ENCODE data around the gene VGF.

VGF gene

DNA sequence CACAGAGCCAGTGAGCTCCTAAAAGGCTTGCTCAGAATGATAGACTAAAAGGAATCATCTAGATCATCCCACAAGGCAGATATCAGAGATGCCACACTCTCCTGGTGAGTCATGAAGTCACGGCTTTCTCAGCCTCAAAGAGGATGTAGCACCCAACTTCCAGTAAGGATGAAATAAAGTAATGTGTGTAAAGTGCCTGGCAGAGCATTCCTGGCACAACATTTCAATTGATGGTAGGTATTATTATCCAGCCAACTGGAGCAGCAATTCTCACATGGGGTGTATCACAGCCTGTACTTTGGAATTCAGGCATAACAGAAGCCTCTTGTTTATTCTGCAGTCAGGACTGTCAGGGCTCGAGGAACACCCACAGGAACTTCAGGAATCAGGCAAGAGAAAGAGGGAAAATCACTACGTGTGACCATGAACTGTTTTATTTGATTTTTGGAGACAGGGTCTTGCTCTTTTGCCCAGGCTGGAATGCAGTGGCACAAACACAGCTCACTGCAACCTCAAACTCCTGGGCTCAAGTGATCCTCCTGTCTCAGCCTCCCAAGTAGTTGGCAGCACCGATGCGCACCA, 20.0 kb upstream of the VGF start:
- DNase-seq, result no peak

DNA sequence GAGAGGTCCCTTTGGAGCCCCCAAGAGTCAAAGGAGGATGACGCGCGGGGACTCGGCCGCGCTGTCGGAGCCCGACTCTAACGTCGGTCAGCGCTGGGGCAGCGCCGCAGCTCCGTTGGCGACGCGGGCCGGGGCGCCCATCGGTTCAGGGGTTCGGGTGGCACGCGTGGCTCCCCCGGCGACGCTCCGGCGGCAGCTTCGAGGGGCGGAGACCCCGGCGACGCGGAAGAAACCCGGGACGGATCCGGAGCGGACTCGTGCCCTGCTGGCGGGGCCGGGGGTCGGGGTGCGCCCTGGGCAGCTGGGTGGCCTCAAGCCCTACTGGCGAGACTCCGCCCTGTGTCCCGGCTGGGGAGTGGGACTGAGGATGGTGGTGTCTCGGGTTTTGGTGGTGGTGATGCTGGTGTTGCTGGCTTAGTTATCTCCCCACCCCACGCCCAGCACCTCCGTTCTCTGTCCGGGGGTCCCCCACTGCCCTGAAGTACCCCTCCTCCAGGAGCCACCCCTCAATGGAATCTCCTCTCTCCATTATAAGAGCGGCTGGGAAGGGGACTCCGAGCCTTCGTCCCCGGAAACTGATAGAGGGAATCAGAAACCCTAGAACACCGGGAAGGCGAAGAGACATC, 14.9 kb upstream of the VGF start, which contains the start of gene NAT16:
NAT16 (minus strand) TSS at position 164 of the 626 bp plus-strand sequence. CDS start 5,486 bp downstream, outside the sequence.
- DNase-seq, result no peak

DNA sequence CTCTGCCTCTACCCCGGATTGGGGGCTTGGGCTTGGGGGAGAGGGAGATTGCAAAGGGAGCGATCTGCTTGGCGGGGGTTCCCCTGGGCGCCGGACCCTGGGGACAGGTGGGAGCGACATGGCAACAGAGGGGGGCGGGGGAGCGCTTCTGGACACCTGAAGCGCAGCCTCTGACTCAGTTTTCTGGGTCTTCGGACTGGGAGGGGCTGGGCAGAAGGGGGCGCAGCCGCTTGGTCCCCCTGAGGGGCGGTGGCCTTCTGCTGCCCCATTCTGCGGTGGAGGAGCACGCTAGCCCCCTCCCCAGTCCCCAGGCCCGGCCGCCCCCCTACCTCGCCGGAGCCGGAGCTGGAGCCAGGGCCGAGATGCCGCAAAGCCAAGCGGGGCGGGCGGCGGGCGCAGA, 14.3 kb upstream of the VGF start:
- DNase-seq, result no peak

DNA sequence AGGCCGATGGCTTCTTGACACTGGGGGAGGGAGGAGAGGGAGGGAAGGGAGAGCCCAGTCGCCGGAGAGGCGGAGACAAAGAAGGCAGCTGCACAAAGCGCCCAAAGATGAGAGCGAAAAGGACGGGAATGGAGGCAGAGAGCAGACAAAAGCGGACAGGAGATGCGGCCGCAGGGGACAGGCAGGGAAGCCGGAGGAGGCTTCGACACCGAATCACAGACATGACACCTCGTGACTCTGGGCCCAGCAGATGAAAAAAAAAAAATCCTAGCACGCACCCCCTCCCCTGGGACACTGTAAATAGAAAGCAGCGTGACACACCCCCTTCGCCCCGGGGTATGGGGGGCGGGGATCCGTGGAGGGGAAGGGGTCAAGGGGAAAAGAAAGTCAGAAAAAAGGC, 13.7 kb upstream of the VGF start:
- DNase-seq, result no peak

DNA sequence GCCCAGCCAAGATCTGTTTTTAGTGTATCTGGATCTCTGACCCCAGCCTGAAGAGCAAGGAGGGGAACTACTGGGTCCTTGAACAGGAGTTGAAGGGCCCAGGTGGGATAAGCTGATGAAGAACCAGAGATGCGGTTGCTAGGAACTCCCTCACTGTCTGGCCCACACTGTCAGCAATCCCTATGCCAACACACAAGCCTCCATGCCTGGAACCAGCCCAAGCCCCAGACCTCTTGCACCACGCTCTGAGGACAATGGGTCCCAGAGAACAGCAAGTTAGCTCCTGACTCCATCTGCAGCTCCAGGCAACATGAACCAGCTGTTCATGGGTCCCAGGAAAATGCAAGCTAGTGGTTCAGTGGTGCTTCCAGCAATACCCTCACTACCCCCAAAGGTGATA, 12.3 kb upstream of the VGF start:
- DNase-seq, result no peak

DNA sequence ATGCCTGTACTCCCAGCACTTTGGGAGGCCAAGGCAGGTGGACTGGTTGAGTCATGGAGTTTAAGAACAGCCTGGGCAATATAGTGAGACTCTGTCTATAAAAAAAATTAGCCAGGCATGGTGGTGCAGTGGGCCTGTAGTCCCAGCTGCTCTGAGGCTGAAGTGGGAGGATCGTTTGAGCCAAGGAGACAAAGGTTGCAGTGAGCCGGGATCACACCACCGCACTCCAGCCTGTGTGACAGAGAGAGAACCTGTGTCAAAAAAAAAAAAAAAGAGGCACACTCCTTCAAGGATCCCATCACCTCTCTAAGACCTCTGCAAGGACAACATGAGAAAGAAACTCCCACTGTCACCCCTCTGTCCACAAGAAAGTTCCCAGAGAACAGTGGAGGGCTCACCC, 10.3 kb upstream of the VGF start:
- no peak for DNase-seq

DNA sequence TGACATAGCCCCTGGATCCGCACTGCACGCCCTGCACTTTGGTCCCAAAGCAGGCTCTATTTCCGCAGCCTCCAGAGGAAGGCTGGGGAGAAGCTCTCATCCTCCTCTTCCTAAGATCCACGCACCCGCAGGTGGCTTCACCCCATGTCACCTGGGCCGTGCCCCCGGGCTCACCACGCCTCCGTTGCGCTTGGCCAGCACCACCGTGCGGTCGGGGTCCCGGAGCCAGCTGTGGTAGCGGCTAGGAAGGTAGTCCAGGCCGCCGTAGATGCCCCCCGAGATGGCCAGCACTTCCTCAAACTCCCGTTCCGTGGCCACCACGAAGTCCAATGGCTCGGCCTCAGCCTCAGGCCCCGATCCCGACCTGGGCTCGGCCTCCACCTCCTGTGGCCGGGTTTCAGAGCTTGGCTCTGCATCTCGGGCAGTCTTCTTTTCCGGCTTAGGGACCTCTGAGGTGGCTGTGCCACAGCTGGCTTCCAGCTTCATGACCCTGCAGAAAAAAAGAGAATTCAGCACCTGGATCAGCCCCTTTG, 9.0 kb upstream of the VGF start:
- no peak for DNase-seq

DNA sequence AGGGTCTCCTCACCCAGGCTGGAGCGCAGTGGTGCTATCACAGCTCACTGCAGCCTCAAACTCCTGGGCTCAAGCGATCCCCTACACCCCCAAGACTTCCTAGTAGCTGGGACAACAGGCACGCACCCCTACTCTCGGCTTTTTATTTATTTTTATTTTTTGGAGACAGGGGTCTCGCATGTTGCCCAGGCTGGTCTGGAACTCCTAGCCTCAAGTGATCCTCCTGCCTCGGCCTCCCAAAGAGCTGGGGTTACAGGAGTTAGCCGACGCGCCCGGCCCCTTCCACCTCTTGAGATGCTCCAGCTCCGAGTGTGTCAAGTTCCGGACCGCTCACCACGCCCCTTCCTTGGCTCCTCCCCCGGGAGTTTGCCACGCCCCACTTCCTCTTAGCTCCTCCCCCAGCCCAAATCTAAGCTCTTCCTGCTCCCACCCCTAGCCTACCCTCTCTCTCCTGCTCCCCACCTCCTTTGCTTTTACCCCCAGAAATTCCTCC, 8.4 kb upstream of the VGF start:
- DNase-seq, result no peak

DNA sequence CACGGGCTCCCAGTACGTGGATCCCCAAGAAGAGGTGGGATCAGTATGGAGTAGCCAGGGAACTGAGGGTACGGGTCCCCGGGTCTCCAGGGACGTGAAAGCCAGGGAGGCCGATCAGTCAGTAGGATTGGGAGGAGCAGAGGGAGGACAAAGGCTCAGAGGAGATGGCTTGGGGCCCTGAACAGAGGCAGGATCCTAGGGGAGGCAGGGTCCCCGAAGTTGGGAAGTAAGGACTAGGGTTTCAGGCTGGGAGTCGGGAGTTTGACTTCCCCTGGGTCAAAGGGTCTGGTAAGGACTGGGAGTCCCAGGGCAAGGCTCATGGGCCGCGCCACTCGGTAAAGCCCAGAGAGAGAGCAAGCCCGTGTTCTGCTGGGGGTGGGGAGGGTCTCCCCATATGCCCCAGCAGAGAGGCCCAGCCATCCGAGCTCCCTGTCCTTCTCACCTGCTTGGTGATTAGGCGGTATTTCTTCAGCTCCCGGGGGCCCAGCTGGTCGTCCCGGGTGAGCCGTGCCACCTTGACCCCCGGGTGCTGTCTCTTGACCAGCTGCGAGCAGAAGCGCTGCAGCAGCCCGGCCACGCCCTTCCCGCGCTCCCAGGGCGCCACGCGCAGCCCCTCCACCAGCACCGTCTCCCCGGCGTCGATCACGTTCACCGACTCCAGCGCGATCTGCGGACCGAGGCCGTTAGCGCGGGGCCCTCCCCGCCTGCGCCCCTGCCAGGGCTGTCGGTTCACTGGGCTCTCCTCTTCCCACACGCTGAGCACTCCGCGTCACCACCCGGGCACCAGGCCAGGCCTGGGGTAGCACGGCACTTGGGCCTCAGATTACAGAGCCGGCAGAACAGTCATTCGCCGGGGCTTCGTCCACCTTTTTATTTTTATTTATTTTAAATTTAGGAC, 7.7 kb upstream of the VGF start:
- DNase-seq, result no peak

DNA sequence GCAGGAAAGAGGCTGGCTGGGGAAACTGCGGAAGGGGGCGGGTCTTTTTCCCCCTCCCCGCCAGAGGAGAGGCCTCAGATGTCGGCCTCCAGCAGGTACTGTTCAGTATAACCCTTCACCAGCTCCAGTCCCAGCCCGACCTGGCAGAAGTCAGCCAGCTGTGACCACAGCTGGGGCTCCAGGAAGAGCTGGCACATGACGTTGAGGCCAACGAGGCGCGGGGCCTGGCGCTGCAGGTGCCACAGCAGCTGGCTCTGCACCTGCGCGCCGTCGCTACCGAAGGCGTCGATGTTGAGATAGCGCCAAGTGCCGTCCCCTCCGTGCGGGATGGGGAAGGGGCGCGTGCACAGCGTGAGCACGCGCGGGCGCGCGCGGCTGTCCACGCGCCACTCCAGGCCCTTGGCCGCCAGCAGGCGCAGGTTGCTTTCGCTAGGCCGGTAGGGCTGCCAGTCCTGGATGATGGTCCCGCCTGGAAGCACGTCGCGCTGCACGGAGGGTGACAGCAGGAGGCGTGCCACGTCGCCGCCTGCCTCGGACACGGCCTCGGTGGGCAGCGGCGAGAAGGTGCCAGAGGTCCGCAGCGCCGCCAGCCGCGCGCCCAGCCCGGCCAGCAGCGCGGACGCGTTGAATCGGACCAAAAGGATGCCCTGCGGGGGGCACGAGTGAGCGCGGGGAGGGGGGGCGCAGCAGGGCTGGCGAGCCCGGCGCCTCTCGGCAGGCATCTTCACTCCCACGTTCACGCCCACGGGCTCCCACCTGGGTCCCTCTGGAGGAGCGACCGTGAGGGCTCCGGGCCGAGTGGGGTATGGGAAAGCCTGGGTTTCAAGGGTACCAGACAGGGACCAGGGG, 6.9 kb upstream of the VGF start:
- DNase-seq, result no peak

DNA sequence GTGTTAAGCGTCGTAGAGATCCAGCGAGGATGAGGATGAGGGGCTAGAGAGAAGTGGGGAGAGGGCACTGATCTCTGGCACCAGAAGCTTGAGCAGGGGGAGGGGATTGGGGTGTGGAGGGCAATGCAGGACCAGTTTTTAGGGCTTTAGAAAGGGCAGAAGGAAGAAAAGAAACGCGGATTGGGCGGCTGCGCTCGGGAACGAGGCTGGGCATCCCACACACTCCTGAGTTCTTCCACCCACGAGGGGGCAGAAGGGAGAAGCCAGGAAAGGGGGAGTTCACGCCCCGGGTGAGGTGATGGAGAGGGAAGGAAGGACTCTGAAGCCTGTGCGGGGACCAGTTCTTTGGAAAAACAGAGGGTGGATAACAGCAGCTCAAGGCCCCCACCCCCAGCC, 6.1 kb upstream of the VGF start:
- DNase-seq, result no peak

DNA sequence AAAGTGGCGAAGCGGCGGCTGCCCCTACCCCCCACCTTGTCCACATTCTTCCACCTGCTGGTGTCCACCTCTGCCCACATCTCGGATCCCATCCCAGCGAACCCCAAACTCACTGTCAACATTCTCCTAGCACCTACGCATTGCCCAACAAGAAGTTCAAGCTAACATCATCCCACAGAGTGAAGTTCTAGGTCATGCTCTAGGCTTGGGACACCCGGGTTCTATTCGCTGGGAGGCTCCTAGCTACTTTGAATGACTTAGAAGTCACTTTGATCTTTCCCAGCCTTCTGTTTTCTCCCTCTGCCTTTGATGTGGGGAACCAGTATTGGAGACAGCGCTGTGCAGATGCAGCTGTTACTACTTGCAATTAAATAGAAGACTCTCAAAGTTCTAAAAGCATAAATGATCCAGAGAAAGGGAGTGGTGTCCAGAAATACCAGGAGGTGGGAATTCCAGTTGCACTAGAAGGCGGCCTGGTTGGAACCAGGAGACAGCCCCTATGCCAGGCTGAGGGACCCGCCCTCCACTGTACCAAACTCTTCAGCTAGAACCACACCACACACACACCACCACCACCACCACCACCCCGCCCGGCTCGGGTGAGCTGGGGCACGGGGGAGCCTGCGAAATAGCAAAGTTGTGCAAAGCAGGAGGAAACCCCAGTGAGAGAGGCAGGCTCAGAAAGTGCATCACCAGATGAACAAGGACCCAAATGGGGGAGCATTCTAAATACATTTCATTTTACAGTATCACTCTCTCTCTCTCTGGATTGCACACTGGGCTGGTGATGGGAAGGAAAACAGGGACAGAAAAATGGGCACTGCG, 5.5 kb upstream of the VGF start:
- DNase-seq, result no peak

DNA sequence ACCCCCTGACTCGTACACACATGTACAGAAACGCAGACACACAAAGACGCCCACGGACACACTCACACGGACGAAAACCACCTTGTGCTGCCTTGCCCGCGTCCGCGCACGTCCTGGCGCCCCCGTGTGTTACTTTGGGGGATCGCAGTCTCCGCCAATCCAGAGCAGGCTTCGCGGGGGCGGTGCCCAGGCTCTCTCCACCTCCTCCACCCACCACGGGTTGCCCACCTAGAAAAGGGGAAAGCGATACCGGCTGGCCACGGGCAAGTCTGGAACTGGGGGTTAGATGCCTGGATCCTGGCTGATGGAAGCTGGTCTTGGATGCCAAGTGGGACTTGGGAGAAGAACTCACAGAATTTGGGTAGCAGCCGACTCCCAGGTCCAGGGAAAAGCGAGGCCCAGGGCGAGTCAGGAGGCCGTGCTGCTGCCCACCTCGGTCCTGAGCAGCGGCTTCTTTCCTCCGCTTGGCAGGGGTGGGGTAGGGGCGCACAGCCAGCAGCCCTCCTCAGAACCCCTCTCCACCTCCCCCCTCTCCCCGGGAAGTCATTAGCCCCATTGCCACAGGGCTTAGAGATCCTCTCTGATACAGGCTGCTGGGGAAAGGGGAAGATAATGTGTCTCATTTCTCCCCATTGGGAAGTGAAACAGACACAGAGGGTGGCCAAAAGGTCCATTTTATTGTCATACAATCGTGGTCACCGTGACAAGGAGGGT, 4.6 kb upstream of the VGF start:
- DNase-seq, result no peak

DNA sequence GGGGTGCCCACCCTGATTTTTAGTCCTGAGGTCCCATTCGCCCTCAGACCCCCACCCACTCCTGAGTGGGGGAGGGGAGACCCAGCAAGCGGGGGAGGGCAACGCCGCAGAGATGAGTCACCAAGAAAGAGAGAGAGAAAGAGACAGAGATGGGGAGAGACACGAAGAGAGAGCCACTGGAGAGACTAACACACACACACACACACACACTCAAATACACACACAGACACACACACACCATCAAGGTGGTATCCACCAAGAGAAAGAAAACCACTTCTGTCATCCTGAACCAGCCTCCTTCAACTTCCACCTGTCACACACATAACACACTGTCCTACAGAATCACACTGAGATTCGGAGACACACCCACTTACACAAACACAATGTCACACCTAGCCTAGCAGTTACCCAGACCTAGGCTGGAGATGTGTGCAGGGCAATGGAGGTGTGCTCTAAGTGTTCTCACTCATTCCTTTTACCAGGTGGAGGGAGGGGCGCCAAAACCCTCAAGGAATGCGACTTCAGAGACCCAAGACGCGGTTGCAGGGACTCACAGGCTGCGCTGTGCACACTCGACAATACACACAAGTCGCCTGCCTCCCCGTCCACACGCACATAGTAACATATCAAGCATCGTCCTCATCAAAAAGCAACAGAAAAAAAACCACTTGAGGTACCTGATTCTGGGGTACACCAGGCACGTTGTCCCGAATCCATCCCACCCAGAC, 3.9 kb upstream of the VGF start:
- DNase-seq, result no peak

DNA sequence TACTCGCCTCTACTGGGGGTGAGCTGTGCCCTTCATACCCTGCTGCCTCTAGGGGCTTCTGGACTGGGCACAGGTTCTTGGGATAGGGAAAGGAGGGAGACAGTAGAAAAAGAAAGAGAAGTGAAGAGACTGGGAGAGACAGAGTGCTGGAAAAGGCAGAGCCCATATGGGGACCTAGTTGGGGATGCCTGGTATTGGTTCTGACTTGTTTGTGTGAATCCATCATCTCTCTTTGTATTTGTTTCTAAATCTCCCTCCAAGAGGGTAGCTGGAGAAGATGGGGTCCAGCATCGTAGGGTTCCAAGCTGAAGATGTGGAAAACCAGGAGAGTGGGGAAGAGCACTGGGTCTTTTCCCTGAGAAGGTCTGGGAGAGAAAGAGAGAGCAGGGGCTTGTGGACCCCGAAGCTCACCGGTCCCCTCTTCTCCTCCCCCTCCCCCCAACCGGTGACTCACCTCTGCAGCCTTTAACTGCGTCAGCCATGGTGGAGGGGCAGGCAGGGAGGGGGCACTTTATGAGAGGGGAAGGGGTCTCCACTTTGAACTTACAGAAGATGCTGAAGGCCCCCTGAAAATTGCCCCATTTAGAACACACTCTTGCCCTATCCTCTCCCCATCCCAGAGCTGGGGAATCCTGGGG, 3.2 kb upstream of the VGF start:
- DNase-seq, result no peak

DNA sequence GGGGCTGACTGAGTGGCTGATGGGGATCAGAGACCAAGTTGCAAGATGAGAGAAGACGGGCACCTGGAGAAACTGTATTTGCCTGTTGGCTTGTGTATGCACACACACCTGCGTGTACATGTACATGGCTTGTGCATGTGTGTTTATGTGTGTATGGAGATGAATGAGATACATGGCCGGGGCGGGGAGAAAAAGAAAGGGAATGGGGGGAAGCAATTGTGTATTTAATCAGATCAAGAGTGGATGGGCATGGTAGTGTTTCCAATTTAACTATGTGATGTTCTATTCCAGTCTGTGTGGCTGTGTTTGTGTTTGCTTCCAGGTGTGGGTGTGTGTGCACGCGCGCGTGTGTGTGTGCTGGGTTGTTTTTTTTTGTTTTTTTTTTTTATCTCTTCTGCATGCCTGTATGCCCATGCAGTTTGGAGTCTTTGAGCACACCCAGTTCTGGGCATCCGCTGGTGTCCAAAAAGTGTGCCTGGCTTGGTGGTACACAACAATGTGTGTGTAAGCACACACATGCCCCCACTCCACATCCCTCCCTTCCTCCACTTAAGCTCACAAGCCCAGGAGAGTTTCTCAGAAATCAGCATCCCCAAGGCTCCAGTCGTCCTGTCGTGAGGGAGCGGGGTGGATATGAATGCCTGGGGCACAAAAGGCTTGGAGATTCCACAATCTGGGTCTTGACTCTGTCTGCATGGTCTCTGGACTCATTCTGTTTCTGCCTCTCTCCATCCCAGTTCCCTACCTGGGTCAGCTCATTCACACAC, 2.5 kb upstream of the VGF start:
- DNase-seq, result no peak

DNA sequence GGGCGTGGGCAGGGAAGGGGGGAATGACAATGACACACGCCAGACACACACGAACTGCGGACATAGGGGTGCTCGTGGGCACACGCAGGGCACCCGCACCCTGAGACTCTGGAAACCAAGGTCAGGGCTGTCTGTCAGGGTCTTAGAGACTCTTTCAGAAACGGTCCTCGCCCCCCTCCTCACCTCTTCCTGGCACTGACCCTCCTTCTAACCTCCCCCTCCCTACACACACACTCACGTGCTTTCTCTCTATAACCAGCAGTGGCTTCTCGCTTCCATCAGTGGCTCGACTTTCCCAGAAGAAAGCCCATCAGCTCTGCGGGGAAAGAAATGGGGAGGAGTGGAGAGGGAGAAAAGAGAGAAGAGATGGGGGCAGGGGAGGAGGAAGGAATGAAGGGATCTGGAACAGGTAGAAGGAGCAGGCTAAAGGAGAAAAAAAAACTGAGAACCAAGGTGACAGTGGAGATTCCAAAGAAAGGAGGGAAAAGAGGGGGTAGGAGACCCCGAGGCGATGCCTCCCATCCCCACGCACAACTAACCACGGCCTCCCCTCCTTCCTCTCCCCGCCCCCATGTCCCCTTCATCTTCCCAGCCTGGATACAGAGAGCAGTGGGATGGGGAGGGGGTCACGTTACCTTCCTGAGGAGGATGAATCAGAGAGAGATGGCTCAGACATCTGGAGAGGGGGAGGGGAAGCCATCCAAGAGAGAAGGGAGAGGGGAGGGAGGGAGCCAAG, 1.7 kb upstream of the VGF start:
- DNase-seq, result peak; percentile 47

DNA sequence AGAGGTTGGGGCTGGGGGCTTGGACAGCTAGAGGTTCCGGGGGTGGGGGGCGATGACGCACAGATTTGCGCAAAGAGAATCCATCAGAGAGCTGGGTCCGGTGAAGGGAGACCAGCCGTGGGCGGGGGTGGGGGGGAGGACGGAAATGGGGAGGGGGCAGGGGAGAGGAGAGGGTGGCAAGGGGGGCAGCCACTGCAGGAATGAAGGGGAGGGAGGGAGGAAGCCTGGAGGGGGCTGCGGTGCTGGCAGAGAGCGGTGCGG, 1.2 kb upstream of the VGF start:
- DNase-seq, result no peak

All from NCI-H524 treated with DMSO at 0.1 percent for 48 hours (cell line).